IMR-90 (cell line): ENCODE measurements around the gene NFATC3. TPM values are rescaled to one million over a fixed set of nuclear protein-coding genes. Genes with fewer than 3 reads are reported as not detected.

Experiments
- ATAC-seq: fragments of 200-7000 bp; cut with Tn5 transposase; 2 replicates; pipeline ENCODE4 v1.9.1; 2020; ENCODE audit warnings: low read depth, mild to moderate bottlenecking, moderate library complexity
- BruUV-seq: library from RNA; stranded (reverse); fragments of 400-500 nt; replicated peaks from 2 replicates; lab custom pipeline; 2021; lab: Mats Ljungman, UMichigan
- CTCF ChIA-PET: fragments of 300-600 bp; formaldehyde crosslinking; extraction: SDS; loops from one replicate; lab custom pipeline; 2021; ENCODE audit warnings: antibody characterized with exemption; lab: Yijun Ruan, JAX
- POLR2A ChIA-PET: fragments of 300-600 bp; sonication (Branson Sonifier 250); formaldehyde crosslinking; loops from one replicate; lab custom pipeline; 2022; ENCODE audit warnings: antibody characterized with exemption; ENCODE audit not compliant: unreplicated experiment; lab: Charles Lee
- DNase-seq: peaks from one replicate; pipeline ENCODE4 v3.0.0; 2013
- H2AFZ ChIP-seq: replicated peaks from 2 replicates; pipeline ENCODE3; 2013; ENCODE audit warnings: low read length, mild to moderate bottlenecking; ENCODE audit not compliant: poor library complexity
- H2AK5ac ChIP-seq: 2 replicates; pipeline ENCODE4 v1.6.1; 2013; ENCODE audit warnings: low read depth, low read length, inconsistent platforms
- H2AK9ac ChIP-seq: replicated peaks from 2 replicates; pipeline ENCODE3; 2013; ENCODE audit warnings: mild to moderate bottlenecking, low read depth, low read length, moderate library complexity; ENCODE audit not compliant: poor library complexity
- H2BK120ac ChIP-seq: 2 replicates; pipeline ENCODE4 v1.6.1; 2013; ENCODE audit warnings: low read depth, low read length, inconsistent platforms
- H2BK15ac ChIP-seq: 3 replicates; pipeline ENCODE4 v1.6.1; 2013; ENCODE audit warnings: low read depth, low read length, inconsistent platforms
- H2BK20ac ChIP-seq: 2 replicates; pipeline ENCODE4 v1.6.1; 2013; ENCODE audit warnings: low read depth, mild to moderate bottlenecking, inconsistent platforms, low read length, moderate library complexity
- H2BK5ac ChIP-seq: 2 replicates; pipeline ENCODE4 v1.6.1; 2013; ENCODE audit warnings: mild to moderate bottlenecking, low read depth, low read length, inconsistent platforms; ENCODE audit not compliant: poor library complexity, severe bottlenecking
- H3K14ac ChIP-seq: replicated peaks from 2 replicates; pipeline ENCODE4 v1.6.1; 2013; ENCODE audit warnings: low read depth, low read length, inconsistent platforms
- H3K18ac ChIP-seq: 2 replicates; pipeline ENCODE4 v1.6.1; 2013; ENCODE audit warnings: low read depth, low read length, control low read depth
- H3K23ac ChIP-seq: 2 replicates; pipeline ENCODE4 v1.6.1; 2013; ENCODE audit warnings: low read depth, low read length, inconsistent platforms
- H3K27ac ChIP-seq: 2 replicates; pipeline ENCODE4 v1.5.1; 2013; ENCODE audit warnings: mild to moderate bottlenecking, control low read depth, low read length; ENCODE audit not compliant: insufficient read depth
- H3K27me3 ChIP-seq: 2 replicates; pipeline ENCODE4 v1.6.1; 2013; ENCODE audit warnings: low read length; ENCODE audit not compliant: control insufficient read depth, insufficient read depth
- H3K36me3 ChIP-seq: 2 replicates; pipeline ENCODE4 v1.6.1; 2013; ENCODE audit warnings: low read length, mixed read lengths; ENCODE audit not compliant: control insufficient read depth, insufficient read depth
- H3K4ac ChIP-seq: 2 replicates; pipeline ENCODE4 v1.6.1; 2013; ENCODE audit warnings: low read depth, low read length, inconsistent platforms
- H3K4me1 ChIP-seq: 2 replicates; pipeline ENCODE4 v1.6.1; 2013; ENCODE audit warnings: low read length, mixed read lengths; ENCODE audit not compliant: control insufficient read depth, insufficient read depth
- H3K4me2 ChIP-seq: 2 replicates; pipeline ENCODE4 v1.6.1; 2013; ENCODE audit warnings: low read depth, mild to moderate bottlenecking, control low read depth, low read length, moderate library complexity
- H3K4me3 ChIP-seq: 2 replicates; pipeline ENCODE4 v1.5.1; 2013; ENCODE audit warnings: low read depth, mild to moderate bottlenecking, control low read depth, low read length, moderate library complexity; ENCODE audit not compliant: insufficient read depth
- H3K56ac ChIP-seq: 2 replicates; pipeline ENCODE4 v1.6.1; 2013; ENCODE audit warnings: low read length, inconsistent platforms; ENCODE audit not compliant: insufficient read depth; ENCODE audit errors: extremely low read depth
- H3K79me1 ChIP-seq, 2 experiments: 2 replicates each; pipeline ENCODE4 v1.6.1; 2013; ENCODE audit warnings: low read length in 2 of 2, inconsistent platforms in 1 of 2, low read depth in 1 of 2
- H3K9ac ChIP-seq: 2 replicates; pipeline ENCODE4 v1.6.1; 2013; ENCODE audit warnings: low read depth, low read length, control low read depth
- H3K9me1 ChIP-seq: 2 replicates; pipeline ENCODE4 v1.6.1; 2013; ENCODE audit warnings: low read length, inconsistent platforms; ENCODE audit not compliant: insufficient read depth
- H3K9me3 ChIP-seq: 2 replicates; pipeline ENCODE4 v1.6.1; 2013; ENCODE audit warnings: low read length; ENCODE audit not compliant: control insufficient read depth, insufficient read depth
- H4K20me1 ChIP-seq: 2 replicates; pipeline ENCODE4 v1.6.1; 2013; ENCODE audit warnings: low read length, inconsistent platforms; ENCODE audit not compliant: insufficient read depth
- H4K5ac ChIP-seq: 2 replicates; pipeline ENCODE4 v1.6.1; 2013; ENCODE audit warnings: mild to moderate bottlenecking, low read depth, low read length, control low read depth
- H4K8ac ChIP-seq, 2 experiments: 2 replicates each; pipeline ENCODE4 v1.6.1; 2013; ENCODE audit warnings: low read depth in 2 of 2, low read length in 2 of 2, control low read depth in 1 of 2, inconsistent platforms in 1 of 2
- H4K91ac ChIP-seq: 2 replicates; pipeline ENCODE4 v1.6.1; 2013; ENCODE audit warnings: low read depth, low read length, inconsistent platforms; ENCODE audit not compliant: insufficient read depth
- CHD1 ChIP-seq: IDR thresholded peaks from 2 replicates; pipeline ENCODE4 v1.6.1; 2012; ENCODE audit warnings: low read depth, low read length, improper control_type of control experiment
- MAFK ChIP-seq: IDR thresholded peaks from 2 replicates; pipeline ENCODE4 v1.6.1; 2012; ENCODE audit warnings: low read depth, low read length, improper control_type of control experiment
- MAZ ChIP-seq: IDR thresholded peaks from 2 replicates; pipeline ENCODE4 v1.6.1; 2012; ENCODE audit warnings: low read depth, mild to moderate bottlenecking, low read length, improper control_type of control experiment, moderate library complexity, borderline replicate concordance
- RCOR1 ChIP-seq: IDR thresholded peaks from 2 replicates; pipeline ENCODE4 v1.6.1; 2012; ENCODE audit warnings: mild to moderate bottlenecking, low read length, improper control_type of control experiment; ENCODE audit not compliant: insufficient replicate concordance
- WGBS, 2 experiments: methylation state at CpG; one replicate each; pipeline versions ENCODE4 v1.1.5 to v1.1.7; 2013; ENCODE audit warnings: missing lambda C conversion rate in 2 of 2; ENCODE audit not compliant: insufficient read length in 1 of 2; ENCODE audit errors: extremely low coverage in 2 of 2; 5-methylcytosine and 5-hydroxymethylcytosine counted together
- dilution Hi-C: fragments of 300-500 bp; cut with HindIII; formaldehyde crosslinking; loops from one replicate; pipeline ENCODE4 v1.14.3; 2018; ENCODE audit warnings: low sequenced_read_pairs; ENCODE audit not compliant: unreplicated experiment
- in situ Hi-C: fragments of 300-500 bp; cut with MboI; formaldehyde crosslinking; loops from 3 replicates; pipeline ENCODE4 v1.14.3; 2019; ENCODE audit warnings: low sequenced_read_pairs, inconsistent platforms, mixed read lengths
- intact Hi-C: fragments of 100-400 bp; cut with micrococcal nuclease; formaldehyde crosslinking; loops from 2 replicates; pipeline ENCODE4 v1.10.0; 2022
- polyA plus RNA-seq, 3 experiments: library from polyadenylated mRNA; depleted of rRNA; stranded (reverse); fragments of >200 nt; gene quantifications; 2 replicates each; pipeline ENCODE4 v1.2.3, GENCODE V29; 2012; ENCODE audit warnings: low replicate concordance in 1 of 3
- total RNA-seq: library from RNA; depleted of rRNA; stranded (reverse); fragments of >200 nt; gene quantifications from 2 replicates; pipeline ENCODE4 v1.2.3, GENCODE V29; 2012

NFATC3 gene
- total and polyA plus RNA-seq, 2 of the 4 experiments (the other 2 are of a cell fraction): 6.3 to 21.5 TPM

DNA sequence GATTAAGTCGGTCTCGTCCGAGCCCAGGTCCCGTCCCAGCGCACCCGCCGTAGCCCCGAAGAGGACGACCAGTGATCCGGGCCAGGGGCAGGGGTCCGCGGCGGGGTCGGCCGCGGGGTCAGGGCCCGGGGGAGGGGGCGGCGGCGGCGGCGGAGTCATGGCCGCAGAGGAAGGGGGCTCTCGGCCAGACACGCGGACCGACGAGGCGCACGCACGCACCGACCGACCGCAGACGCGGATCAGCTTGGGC is 150.6 kb downstream of the NFATC3 start, which contains the start of gene ESRP2:
Gene ESRP2, minus strand, starts transcription at position 241 of the 250 bp plus-strand sequence. Its CDS starts 82 bp downstream, at position 159.
- H3K27me3 ChIP-seq: no peaks in the 10 kb centered on the region
- H3K14ac ChIP-seq: peak within 1 kb of the TSS; percentile 26
- peak within 1 kb of the TSS; percentile 65 for H2AK9ac ChIP-seq
- peak within 1 kb of the TSS; percentile 60 for H3K4me2 ChIP-seq
- H2AK5ac ChIP-seq: peak within 1 kb of the TSS; percentile 85
- H4K91ac ChIP-seq: peak within 1 kb of the TSS; percentile 60
- no TSS peak for BruUV-seq
- peak within 1 kb of the TSS; percentile 56; the same call in 1 of the 3 replicates for H2BK15ac ChIP-seq
- H2BK120ac ChIP-seq: peak within 1 kb of the TSS; percentile 66
- peak within 1 kb of the TSS; percentile 76 for H4K5ac ChIP-seq
- no peaks in the 10 kb centered on the region for H3K9me3 ChIP-seq
- DNase-seq (no peak), ATAC-seq (no peak)
- H3K4ac ChIP-seq: peak within 1 kb of the TSS; percentile 78
- dilution Hi-C loops: no loop called here
- peak within 1 kb of the TSS; percentile 4 for H3K18ac ChIP-seq
- 16% methylated on average over 15 of the region's 36 CpGs; no CpG with 5 or more reads in 1 of the 2 experiments for WGBS, 2 experiments
- ChIA-PET POLR2A (no interaction called here), CTCF (no interaction called here)
- H2AFZ ChIP-seq: peak within 1 kb of the TSS; percentile 96
- H3K4me1 ChIP-seq: peaks cover 10% of the 10 kb centered on the region
- 0 out of 2 replicates have a peak within 1 kb of the TSS, but pooled peaks have one; percentile 2 for H3K56ac ChIP-seq
- H2BK20ac ChIP-seq: peak within 1 kb of the TSS; percentile 77
- peak within 1 kb of the TSS; percentile 18 for H2BK5ac ChIP-seq
- H3K27ac ChIP-seq: peak within 1 kb of the TSS; percentile 20
- no peaks in the 10 kb centered on the region for H4K20me1 ChIP-seq
- TF ChIP-seq MAFK (no peak), MAZ (no peak), CHD1 (no peak), RCOR1 (no peak)
- H3K79me1 ChIP-seq: peaks cover 2 to 10% of the 10 kb centered on the region in 2 experiments; a peak in 2 of 4 replicates
- H3K9ac ChIP-seq: peak within 1 kb of the TSS; percentile 34; the same call in 1 of the 2 replicates
- in situ Hi-C loops: no loop called here
- H3K23ac ChIP-seq: peak within 1 kb of the TSS; percentile 8; the same call in 1 of the 2 replicates
- intact Hi-C loops: no loop called here
- H4K8ac ChIP-seq: peak within 1 kb of the TSS; percentile 54 to 95
- H3K4me3 ChIP-seq: peak within 1 kb of the TSS; percentile 46
- H3K36me3 ChIP-seq: no peaks in the 10 kb centered on the region
- H3K9me1 ChIP-seq: peaks cover 8% of the 10 kb centered on the region
